DMS153 treated with DMSO at 0.1 percent for 48 hours (cell line): Measurements from ENCODE around the gene OR52H1.
"Not testable (repeated sequence)": the region's sequence is repeated elsewhere in the genome, so short reads cannot be mapped to it uniquely, and the experiment has no call there.

Experiments
- DNase-seq: peaks from one replicate; lab custom pipeline; 2025; ENCODE audit not compliant: unreplicated experiment; lab: John Stamatoyannopoulos, UW

OR52H1 gene

GRCh38 chr11:5548440-5548839, at the start of gene OR52H1:
Gene OR52H1, minus strand, starts transcription at chr11:5548540. Its CDS starts 3,035 bp downstream, at chr11:5545505.
- no peak for DNase-seq

- no peak for DNase-seq
Measured at GRCh38 chr11:5597953-5598352, 49.6 kb upstream of the OR52H1 start.

GRCh38 chr11:5596607-5597201, 48.4 kb upstream of the OR52H1 start, which contains the start of gene TRIM6:
Gene TRIM6, plus strand, starts transcription at chr11:5596637. Its CDS starts 261 bp downstream, at chr11:5596898.
- no peak for DNase-seq

- no peak for DNase-seq
Measured at GRCh38 chr11:5593146-5593545, 44.8 kb upstream of the OR52H1 start.

- no peak for DNase-seq
Measured at GRCh38 chr11:5592615-5593014, 44.3 kb upstream of the OR52H1 start.

- DNase-seq = no peak
Measured at GRCh38 chr11:5591613-5592012, 43.3 kb upstream of the OR52H1 start.

- DNase-seq = not testable (repeated sequence)
Measured at GRCh38 chr11:5589906-5590305, 41.6 kb upstream of the OR52H1 start.

- not testable (repeated sequence) for DNase-seq
Measured at GRCh38 chr11:5584458-5584857, 36.1 kb upstream of the OR52H1 start.

- no peak for DNase-seq
Measured at GRCh38 chr11:5581014-5581413, 32.7 kb upstream of the OR52H1 start.

- no peak for DNase-seq
Measured at GRCh38 chr11:5580577-5580976, 32.2 kb upstream of the OR52H1 start, which contains the start of gene OR52B6. Gene OR52B6, plus strand, starts transcription at chr11:5580877. Its CDS starts 0 bp downstream, at chr11:5580877.

- no peak for DNase-seq
Measured at GRCh38 chr11:5577101-5577500, 28.8 kb upstream of the OR52H1 start.

GRCh38 chr11:5575152-5575551, 26.8 kb upstream of the OR52H1 start:
- DNase-seq = no peak

GRCh38 chr11:5574654-5575053, 26.3 kb upstream of the OR52H1 start:
- DNase-seq = no peak

- no peak for DNase-seq
Measured at GRCh38 chr11:5564259-5565019, 16.1 kb upstream of the OR52H1 start.

- DNase-seq = no peak
Measured at GRCh38 chr11:5557751-5558150, 9.4 kb upstream of the OR52H1 start.

GRCh38 chr11:5556596-5557188, 8.4 kb upstream of the OR52H1 start:
- DNase-seq = no peak

- no peak for DNase-seq
Measured at GRCh38 chr11:5553343-5553742, 5.0 kb upstream of the OR52H1 start.

GRCh38 chr11:5550440-5551095, 2.2 kb upstream of the OR52H1 start:
- DNase-seq = no peak

GRCh38 chr11:5547982-5548381, 358 bp downstream of the OR52H1 start:
- no peak for DNase-seq

- DNase-seq = no peak
Measured at GRCh38 chr11:5546457-5546856, 1.9 kb downstream of the OR52H1 start.

- DNase-seq = no peak
Measured at GRCh38 chr11:5541427-5541826, 6.9 kb downstream of the OR52H1 start.

GRCh38 chr11:5536482-5536881, 11.9 kb downstream of the OR52H1 start:
- no peak for DNase-seq
